ENCODE results near the gene MRPL21. TPM values are rescaled to one million over a fixed set of nuclear protein-coding genes. Genes with fewer than 3 reads are reported as not detected.

MRPL21 gene
- total and polyA plus RNA-seq, 9 of the 15 experiments (the other 6 are each of a cell fraction or from before 2014, with no cell fraction given), result 196 to 618 (median 232) TPM

DNA sequence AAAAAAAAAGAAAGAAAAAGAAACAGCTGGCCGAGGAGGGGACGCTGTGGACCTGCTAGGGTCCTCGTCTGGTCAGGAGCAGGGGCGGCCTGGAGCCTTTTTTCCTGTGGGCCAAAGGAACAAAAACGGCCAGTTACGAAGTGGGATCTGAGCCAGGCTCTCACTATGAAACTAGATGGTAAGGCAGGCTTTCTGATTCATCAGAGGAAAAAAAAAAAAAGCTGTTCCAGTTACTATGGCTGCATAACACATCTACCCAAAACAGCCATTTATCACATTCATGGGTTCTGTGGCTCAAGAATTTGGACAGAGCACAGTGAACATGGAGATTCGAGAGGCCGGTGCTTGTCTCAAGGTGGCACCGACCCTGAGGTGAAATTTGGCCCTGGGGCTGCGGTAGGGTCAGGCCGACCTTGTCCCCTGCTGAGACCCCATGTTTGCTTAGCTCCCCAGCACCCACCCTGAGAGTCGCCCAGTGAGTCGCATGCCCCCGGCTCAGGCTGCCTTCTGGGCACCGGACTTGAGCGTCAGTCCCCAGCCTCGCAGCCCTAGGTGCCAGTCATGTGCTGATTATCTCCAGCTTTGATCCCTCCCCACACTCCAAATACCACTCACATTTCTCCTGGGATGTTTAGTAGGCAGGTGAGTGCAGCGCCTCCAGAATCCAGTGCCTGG lies 42.9 kb upstream of the MRPL21 start (continued):
- TF ChIP-seq POLR2G (IDR thresholded peaks at IDR 0.05; ENCODE audit: low read depth, low read length), result 0 out of 2 replicates have a peak, but pooled peaks have one; percentile 18
- no peak for TF ChIP-seq CREB3L1 (IDR thresholded peaks at IDR 0.05; ENCODE audit: borderline replicate concordance, low read depth)
- no peak for TF ChIP-seq ILK (tag; IDR thresholded peaks at IDR 0.05; ENCODE audit: borderline replicate concordance, low read depth)
- no peak for TF ChIP-seq ZNF354B (CRISPR knock-in tag; IDR thresholded peaks at IDR 0.05)
- TF ChIP-seq ELF1 (tag; IDR thresholded peaks at IDR 0.05), result no peak
- no peak for TF ChIP-seq PBX2 (CRISPR knock-in tag; IDR thresholded peaks at IDR 0.05; ENCODE audit: low read depth)
- peak; percentile 75 for TF ChIP-seq PBX2 (tag; conservative IDR thresholded peaks at IDR 0.05; ENCODE audit: low read depth)
- TF ChIP-seq, protein P1, sequence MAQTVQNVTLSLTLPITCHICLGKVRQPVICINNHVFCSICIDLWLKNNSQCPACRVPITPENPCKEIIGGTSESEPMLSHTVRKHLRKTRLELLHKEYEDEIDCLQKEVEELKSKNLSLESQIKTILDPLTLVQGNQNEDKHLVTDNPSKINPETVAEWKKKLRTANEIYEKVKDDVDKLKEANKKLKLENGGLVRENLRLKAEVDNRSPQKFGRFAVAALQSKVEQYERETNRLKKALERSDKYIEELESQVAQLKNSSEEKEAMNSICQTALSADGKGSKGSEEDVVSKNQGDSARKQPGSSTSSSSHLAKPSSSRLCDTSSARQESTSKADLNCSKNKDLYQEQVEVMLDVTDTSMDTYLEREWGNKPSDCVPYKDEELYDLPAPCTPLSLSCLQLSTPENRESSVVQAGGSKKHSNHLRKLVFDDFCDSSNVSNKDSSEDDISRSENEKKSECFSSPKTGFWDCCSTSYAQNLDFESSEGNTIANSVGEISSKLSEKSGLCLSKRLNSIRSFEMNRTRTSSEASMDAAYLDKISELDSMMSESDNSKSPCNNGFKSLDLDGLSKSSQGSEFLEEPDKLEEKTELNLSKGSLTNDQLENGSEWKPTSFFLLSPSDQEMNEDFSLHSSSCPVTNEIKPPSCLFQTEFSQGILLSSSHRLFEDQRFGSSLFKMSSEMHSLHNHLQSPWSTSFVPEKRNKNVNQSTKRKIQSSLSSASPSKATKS (CRISPR knock-in tag; IDR thresholded peaks at IDR 0.05), result no peak
- no peak for TF ChIP-seq CEBPB (tag; IDR thresholded peaks at IDR 0.05)
- TF ChIP-seq GTF2F1 (IDR thresholded peaks at IDR 0.05; ENCODE audit: low read depth, low read length), result no peak
- TF ChIP-seq ZFP30 (CRISPR knock-in tag; IDR thresholded peaks at IDR 0.05; ENCODE audit: borderline replicate concordance), result no peak

Data from K562 (cell line).